Activated CD4-positive, alpha-beta T cell treated with anti-CD3 and anti-CD28 coated beads for 36 hours (primary cell): ENCODE measurements around the gene LITAFD. TPM values are rescaled to one million over a fixed set of nuclear protein-coding genes. Genes with fewer than 3 reads are reported as not detected.

ENCODE experiments used
- ATAC-seq: fragments of 200-7000 bp; cut with Tn5 transposase; one replicate; pipeline ENCODE4 v1.10.0; 2021; ENCODE audit warnings: mild to moderate bottlenecking, moderate library complexity
- CTCF ChIA-PET: fragments of 350-600 bp; sonication (Branson Sonifier 250); formaldehyde crosslinking; loops from one replicate; lab custom pipeline; 2021; ENCODE audit warnings: antibody characterized with exemption; lab: Charles Lee
- POLR2A ChIA-PET: fragments of 350-600 bp; sonication (Branson Sonifier 250); formaldehyde crosslinking; loops from one replicate; lab custom pipeline; 2021; ENCODE audit warnings: antibody characterized with exemption, inconsistent platforms; lab: Charles Lee
- DNase-seq: peaks from one replicate; pipeline ENCODE4 v3.0.0-alpha.2; 2020
- H3K27ac Mint-ChIP-seq: one replicate; pipeline ENCODE4 v1.8.0; 2021; ENCODE audit warnings: mixed read lengths
- H3K27me3 Mint-ChIP-seq: one replicate; pipeline ENCODE4 v1.8.0; 2021; ENCODE audit warnings: mixed read lengths
- H3K36me3 Mint-ChIP-seq: one replicate; pipeline ENCODE4 v1.8.0; 2021; ENCODE audit warnings: low read depth, mixed read lengths
- H3K4me1 Mint-ChIP-seq: one replicate; pipeline ENCODE4 v1.8.0; 2021; ENCODE audit warnings: mixed read lengths
- H3K4me3 Mint-ChIP-seq: one replicate; pipeline ENCODE4 v1.8.0; 2021; ENCODE audit warnings: mild to moderate bottlenecking, moderate library complexity, mixed read lengths
- H3K9me3 Mint-ChIP-seq: one replicate; pipeline ENCODE4 v1.8.0; 2021; ENCODE audit warnings: low read depth, mixed read lengths
- intact Hi-C, 2 experiments: fragments of 100-400 bp; cut with DNase I in 1 of 2; cut with micrococcal nuclease in 1 of 2; formaldehyde crosslinking; loops; one replicate each; pipeline versions ENCODE4 v1.14.2 to v1.15.1; 2022 to 2024; cut with DNase I, micrococcal nuclease
- total RNA-seq, 2 experiments: library from RNA; stranded (reverse); gene quantifications; one replicate each; pipeline ENCODE4 v1.2.3, GENCODE V29; 2021

Gene LITAFD
- total RNA-seq, 2 experiments from 2014 or later = not detected

DNA sequence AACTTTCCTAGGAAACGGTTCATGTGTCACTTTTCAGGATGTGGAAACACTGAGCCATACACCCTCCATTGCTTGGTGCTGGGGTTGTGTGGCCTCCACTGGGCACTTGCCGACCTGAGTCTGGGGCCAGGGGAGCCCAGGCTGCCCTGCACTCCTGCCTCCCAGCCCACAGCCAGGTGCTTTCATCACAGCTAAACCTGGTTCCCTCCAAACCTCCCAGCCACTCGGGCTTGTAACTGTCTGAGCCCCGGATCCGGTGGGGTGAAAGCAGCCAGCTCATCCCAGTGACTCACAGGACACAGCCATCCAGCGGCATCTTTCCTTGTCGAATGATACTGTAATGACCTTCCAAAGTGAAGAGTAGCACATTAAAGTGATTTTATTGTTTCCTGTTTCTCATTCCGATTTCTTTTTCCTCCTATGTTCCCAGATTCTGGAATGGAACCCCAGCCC is 33.2 kb upstream of the LITAFD start:
- ATAC-seq (no peak), DNase-seq (no peak)
- CTCF ChIA-PET = no interaction called here
- POLR2A ChIA-PET = no interaction called here
- Mint-ChIP-seq H3K27ac (peak overlapping the region; percentile 42), H3K4me1 (peaks cover 25% of the 10 kb centered on the region), H3K4me3 (no peak overlapping the region), H3K36me3 (peaks cover 33% of the 10 kb centered on the region), H3K27me3 (no peaks in the 10 kb centered on the region), H3K9me3 (no peaks in the 10 kb centered on the region)
- intact Hi-C loops = no loop called here

DNA sequence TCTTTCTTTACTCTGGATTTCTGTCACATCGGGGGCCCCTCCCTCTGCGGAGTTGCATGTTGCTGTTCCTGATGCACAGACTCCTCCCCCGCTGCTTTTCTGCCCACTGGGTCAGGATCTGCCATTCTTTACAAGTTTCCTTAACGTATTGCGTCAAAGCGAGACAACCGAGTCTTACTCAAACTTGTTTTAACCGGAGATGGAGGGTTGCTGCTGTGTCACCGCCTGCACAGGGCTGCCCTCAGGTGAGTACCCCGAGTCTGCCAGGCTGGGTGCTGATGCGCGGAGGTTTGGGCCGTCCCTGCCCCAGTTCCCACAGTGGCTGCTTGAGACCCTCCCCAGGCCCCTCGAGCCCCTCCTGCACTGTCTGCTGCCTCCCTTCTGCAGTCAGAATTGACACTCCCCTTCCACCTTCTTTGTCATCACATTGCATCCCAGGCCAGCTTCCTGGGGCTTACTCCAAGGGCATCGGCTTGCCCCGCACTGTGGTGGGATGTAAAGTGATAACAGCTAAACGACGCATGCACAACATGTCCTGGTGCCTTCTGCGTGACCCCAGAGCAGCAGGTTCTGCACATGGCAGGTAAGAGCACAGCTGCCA is 32.6 kb upstream of the LITAFD start:
- H3K36me3 Mint-ChIP-seq = peaks cover 35% of the 10 kb centered on the region
- CTCF ChIA-PET = no interaction called here
- POLR2A ChIA-PET = no interaction called here
- H3K4me1 Mint-ChIP-seq = peaks cover 25% of the 10 kb centered on the region
- ATAC-seq (no peak), DNase-seq (no peak)
- no peak overlapping the region for H3K4me3 Mint-ChIP-seq
- intact Hi-C loops = no loop called here
- no peaks in the 10 kb centered on the region for H3K9me3 Mint-ChIP-seq
- H3K27me3 Mint-ChIP-seq = no peaks in the 10 kb centered on the region
- peak overlapping the region; percentile 42 for H3K27ac Mint-ChIP-seq

DNA sequence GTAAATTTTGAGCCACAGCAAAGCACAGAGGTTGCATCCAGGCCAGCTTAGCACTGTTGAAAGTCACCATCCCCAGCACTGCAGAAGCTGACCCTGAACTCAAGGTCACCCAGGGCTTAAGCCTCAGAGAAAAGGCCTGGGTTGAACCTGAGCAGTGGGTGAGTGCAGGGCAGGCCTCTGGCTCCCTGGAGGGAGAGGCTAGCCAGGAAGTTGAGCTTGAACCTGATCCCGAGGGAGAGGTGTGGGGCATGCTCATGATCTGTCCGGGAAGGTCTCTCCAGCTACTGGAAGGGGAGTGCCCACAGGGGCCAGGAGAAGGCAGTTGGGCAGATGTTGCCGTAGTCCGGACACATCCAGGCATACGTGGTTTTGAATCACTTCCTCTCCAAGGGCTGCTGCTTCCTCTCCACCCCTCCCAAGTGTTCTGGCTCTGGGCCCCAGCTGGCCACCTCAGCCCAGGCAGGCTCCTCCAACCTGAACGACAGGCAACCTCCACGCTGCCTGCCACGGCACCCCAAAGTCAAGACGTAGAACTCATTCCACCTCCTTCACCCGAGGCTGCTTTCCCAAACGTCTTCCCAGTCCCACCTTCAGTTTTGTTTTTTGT is 31.8 kb upstream of the LITAFD start:
- H3K4me3 Mint-ChIP-seq = no peak overlapping the region
- POLR2A ChIA-PET = interaction anchor here (1.7 to 2.5 kb wide), 2 partner anchors 18 to 19 kb away, joined by 6 to 8 read pairs; partner anchors contain the start of gene CARHSP1
- H3K27me3 Mint-ChIP-seq = no peaks in the 10 kb centered on the region
- CTCF ChIA-PET = interaction anchor here (0.7 to 1.2 kb wide), 2 partner anchors 49 to 283 kb away, joined by 3 read pairs; no protein-coding TSS in a partner anchor
- H3K36me3 Mint-ChIP-seq = peaks cover 36% of the 10 kb centered on the region
- peaks cover 25% of the 10 kb centered on the region for H3K4me1 Mint-ChIP-seq
- no peak for DNase-seq
- H3K9me3 Mint-ChIP-seq = no peaks in the 10 kb centered on the region
- peak; percentile 32 for ATAC-seq
- H3K27ac Mint-ChIP-seq = peak overlapping the region; percentile 72
- intact Hi-C loops = no loop called here

DNA sequence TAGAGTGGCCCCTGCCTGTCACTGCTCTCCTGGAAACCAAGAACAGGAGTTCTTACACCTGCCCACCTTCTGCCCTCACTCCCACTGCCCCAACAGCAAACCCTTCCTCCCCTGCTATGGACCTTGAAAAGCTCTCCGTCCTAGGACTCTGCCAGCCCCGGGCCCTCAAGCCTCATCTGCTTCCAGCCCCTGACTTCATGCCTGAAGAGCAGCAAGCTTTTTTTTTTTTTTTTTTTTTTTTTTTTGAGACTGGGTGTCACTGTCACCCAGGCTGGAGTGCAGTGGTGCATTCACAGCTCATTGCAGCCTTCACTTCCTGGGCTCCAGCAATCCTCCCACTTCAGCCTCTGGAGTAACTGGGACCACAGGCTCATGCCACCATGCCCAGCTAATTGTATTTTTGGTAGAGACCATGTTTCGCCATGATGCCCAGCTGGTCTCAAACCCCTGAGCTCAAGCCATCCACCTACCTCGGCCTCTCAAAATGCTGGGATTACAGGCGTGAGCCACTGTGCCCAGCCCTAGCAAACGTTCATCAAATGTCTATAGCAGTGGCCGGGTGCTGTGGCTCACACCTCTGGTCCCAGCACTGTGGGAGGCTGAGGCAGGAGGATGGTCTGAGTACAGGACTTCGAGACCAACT is 30.3 kb upstream of the LITAFD start:
- ChIA-PET POLR2A (interaction anchor here (1.0 to 2.5 kb wide), 3 partner anchors 16 to 34 kb away, joined by 3 to 8 read pairs (median 6); partner anchors contain the start of gene CARHSP1), CTCF (no interaction called here)
- no peaks in the 10 kb centered on the region for H3K9me3 Mint-ChIP-seq
- intact Hi-C loops = no loop called here
- no peak for DNase-seq
- H3K4me3 Mint-ChIP-seq = no peak overlapping the region
- peaks cover 39% of the 10 kb centered on the region for H3K36me3 Mint-ChIP-seq
- H3K4me1 Mint-ChIP-seq = peaks cover 25% of the 10 kb centered on the region
- ATAC-seq = no peak
- no peaks in the 10 kb centered on the region for H3K27me3 Mint-ChIP-seq
- no peak overlapping the region for H3K27ac Mint-ChIP-seq

DNA sequence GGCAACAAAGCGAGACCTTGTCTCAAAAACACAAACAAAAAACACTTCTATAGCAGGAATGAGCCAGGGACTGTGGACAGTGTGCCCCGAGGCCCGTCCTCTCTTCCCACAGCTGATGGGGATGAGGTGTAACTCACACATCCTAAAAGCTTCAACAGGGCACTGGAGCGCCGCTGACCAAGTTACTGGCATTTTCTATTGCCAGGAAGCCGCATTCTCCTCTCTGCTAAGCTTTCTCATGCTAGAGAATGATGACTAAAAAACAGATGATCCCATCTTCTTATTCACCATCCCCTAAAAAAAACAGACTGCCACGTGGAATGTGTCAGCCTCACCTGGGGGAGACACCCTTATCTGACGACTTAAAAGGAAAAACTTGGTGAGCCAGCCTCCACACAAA is 29.6 kb upstream of the LITAFD start:
- POLR2A ChIA-PET = interaction anchor here (1.0 to 2.5 kb wide), 2 partner anchors 15 to 34 kb away, joined by 3 to 8 read pairs; no protein-coding TSS in a partner anchor
- H3K27me3 Mint-ChIP-seq = no peaks in the 10 kb centered on the region
- DNase-seq (no peak), ATAC-seq (no peak)
- no peak overlapping the region for H3K27ac Mint-ChIP-seq
- intact Hi-C loops = no loop called here
- peaks cover 27% of the 10 kb centered on the region for H3K4me1 Mint-ChIP-seq
- CTCF ChIA-PET = interaction anchor here (0.6 kb wide), 1 partner anchor 32 kb away, joined by 3 read pairs; no protein-coding TSS in a partner anchor
- no peaks in the 10 kb centered on the region for H3K9me3 Mint-ChIP-seq
- H3K36me3 Mint-ChIP-seq = peaks cover 40% of the 10 kb centered on the region
- H3K4me3 Mint-ChIP-seq = no peak overlapping the region

DNA sequence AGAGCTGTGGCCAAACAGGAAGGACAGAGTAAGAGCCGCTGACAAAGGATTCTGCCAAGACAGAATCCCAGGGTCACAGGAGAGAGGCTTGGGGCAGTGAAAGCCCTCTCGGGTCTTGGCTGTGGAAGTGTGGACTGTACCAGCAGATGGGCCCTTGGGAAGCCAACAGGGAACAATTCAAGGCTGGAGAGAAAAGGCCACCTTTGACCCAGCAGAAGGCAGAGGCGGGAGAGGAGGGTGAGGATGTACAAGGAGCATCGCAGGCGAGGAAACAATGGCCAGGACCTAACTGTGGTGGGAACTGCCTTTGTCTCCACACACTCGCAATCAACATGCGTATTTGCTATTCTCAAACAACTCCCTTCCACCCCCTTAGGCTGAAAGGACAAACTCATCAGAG is 29.0 kb upstream of the LITAFD start:
- H3K4me3 Mint-ChIP-seq = no peak overlapping the region
- ChIA-PET POLR2A (no interaction called here), CTCF (interaction anchor here (0.6 to 1.1 kb wide), 3 partner anchors 28 to 83 kb away, joined by 3 to 6 read pairs (median 3); no protein-coding TSS in a partner anchor)
- H3K4me1 Mint-ChIP-seq = peaks cover 30% of the 10 kb centered on the region
- intact Hi-C loops = no loop called here
- no peak for DNase-seq
- H3K9me3 Mint-ChIP-seq = no peaks in the 10 kb centered on the region
- peak overlapping the region; percentile 55 for H3K27ac Mint-ChIP-seq
- ATAC-seq = no peak
- H3K27me3 Mint-ChIP-seq = no peaks in the 10 kb centered on the region
- peaks cover 44% of the 10 kb centered on the region for H3K36me3 Mint-ChIP-seq

DNA sequence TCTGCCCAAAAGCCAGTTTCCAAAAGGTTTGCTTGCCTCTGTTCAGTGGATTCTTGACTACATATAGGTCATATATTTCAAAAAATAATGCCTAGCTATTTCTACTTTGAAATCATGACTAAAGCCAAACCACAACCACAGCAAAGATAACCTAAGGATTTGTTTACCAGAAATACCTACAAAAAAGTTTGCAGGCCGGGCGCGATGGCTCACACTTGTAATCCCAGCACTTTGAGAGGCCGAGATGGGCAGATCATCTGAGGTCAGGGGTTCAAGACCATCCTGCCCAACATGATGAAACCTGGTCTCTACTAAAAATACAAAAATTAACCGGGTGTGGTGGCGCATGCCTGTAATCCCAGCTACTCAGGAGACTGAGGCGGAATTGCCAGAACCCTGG is 28.5 kb upstream of the LITAFD start:
- Mint-ChIP-seq H3K36me3 (peaks cover 46% of the 10 kb centered on the region), H3K9me3 (no peaks in the 10 kb centered on the region), H3K4me1 (peaks cover 30% of the 10 kb centered on the region), H3K27me3 (no peaks in the 10 kb centered on the region), H3K27ac (peak overlapping the region; percentile 55), H3K4me3 (no peak overlapping the region)
- ChIA-PET CTCF (interaction anchor here (0.6 to 1.1 kb wide), 2 partner anchors 28 to 83 kb away, joined by 3 to 6 read pairs; no protein-coding TSS in a partner anchor), POLR2A (no interaction called here)
- DNase-seq (no peak), ATAC-seq (no peak)
- intact Hi-C loops = loop anchor here in 1 of 2 experiments (2.0 kb wide), 1 partner anchor 15 kb away; the partner anchor contains the start of gene CARHSP1

DNA sequence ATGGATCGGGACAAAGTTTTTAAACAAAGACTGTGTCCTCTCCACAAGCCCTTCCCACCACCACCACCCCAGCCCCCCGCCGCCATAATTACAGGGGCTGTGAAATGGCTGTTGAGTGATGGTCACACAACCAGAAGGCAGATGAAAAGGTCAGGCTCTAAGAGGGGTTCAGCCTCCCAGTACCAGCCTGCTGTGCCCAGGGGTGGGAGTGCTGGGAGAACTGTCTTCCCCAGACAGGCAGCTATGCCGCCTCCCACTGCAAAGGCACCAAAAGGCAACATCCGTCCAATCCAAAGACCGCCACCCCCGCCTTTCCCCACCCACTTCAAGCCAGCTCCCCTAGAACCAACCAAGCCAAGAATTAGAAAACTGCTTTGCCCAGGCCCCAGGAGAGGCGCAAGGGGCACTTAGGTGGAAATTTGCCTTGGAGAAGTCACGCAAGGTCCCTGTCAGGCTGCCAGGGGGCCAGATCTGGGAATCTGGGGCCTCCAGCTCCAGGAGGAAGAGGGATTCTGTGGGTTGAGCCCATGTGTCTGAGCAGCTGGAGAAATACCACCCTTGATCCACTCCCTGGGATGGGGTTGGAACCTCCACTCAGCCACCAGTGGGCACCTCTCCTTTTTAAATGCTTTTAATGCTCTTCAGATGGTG is 27.7 kb upstream of the LITAFD start:
- H3K9me3 Mint-ChIP-seq = no peaks in the 10 kb centered on the region
- CTCF ChIA-PET = interaction anchor here (1.1 to 1.2 kb wide), 2 partner anchors 26 to 82 kb away, joined by 3 read pairs; no protein-coding TSS in a partner anchor
- H3K4me3 Mint-ChIP-seq = no peak overlapping the region
- intact Hi-C loops = loop anchor here in 1 of 2 experiments (2.0 kb wide), 1 partner anchor 14 kb away; the partner anchor contains the start of gene CARHSP1
- DNase-seq = no peak
- POLR2A ChIA-PET = no interaction called here
- H3K4me1 Mint-ChIP-seq = peaks cover 28% of the 10 kb centered on the region
- ATAC-seq = no peak
- peak overlapping the region; percentile 51 for H3K27ac Mint-ChIP-seq
- no peaks in the 10 kb centered on the region for H3K27me3 Mint-ChIP-seq
- H3K36me3 Mint-ChIP-seq = peaks cover 46% of the 10 kb centered on the region

DNA sequence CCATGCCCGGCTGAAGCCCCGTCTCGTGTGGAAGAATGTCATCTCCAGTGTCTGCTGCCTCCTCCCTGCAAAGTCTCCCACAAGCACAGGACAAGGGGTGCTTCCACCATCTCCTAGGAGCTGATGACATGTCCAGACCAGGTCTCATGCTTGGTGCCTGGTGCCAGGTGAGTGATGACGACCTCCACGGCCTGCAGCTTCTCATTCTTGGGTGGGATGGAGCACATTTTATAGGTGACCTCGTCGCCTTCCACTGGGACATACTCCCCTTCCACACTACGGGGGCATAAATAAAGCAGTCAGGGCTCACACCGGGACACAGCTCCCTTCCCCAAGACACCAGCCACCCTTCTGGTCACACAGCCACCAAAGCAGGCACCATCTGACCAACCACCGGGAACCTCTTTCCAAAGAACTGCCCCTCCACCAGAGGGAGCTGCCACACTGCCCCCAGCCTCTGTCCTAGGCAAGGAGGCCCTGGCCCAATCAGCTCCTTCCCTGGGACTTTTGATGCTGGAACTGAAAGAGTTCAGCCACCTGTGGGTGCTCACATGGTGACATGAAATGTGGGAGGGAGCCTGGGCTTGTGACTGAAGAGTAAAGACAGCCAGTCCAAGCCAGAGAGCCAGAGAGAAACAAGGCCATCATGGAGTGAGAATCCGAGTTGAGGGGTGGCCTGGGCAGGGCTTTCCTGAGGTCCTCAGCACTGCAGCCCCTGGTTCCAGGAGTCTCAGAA is 26.9 kb upstream of the LITAFD start:
- Mint-ChIP-seq H3K4me1 (peaks cover 22% of the 10 kb centered on the region), H3K36me3 (peaks cover 42% of the 10 kb centered on the region), H3K27me3 (no peaks in the 10 kb centered on the region), H3K4me3 (no peak overlapping the region), H3K27ac (peak overlapping the region; percentile 51), H3K9me3 (no peaks in the 10 kb centered on the region)
- DNase-seq (peak; percentile 42), ATAC-seq (no peak)
- ChIA-PET CTCF (interaction anchor here (1.2 kb wide), 1 partner anchor 25 kb away, joined by 3 read pairs; no protein-coding TSS in a partner anchor), POLR2A (no interaction called here)
- intact Hi-C loops = loop anchor here in 1 of 2 experiments (2.0 kb wide), 1 partner anchor 14 kb away; the partner anchor contains the start of gene CARHSP1

DNA sequence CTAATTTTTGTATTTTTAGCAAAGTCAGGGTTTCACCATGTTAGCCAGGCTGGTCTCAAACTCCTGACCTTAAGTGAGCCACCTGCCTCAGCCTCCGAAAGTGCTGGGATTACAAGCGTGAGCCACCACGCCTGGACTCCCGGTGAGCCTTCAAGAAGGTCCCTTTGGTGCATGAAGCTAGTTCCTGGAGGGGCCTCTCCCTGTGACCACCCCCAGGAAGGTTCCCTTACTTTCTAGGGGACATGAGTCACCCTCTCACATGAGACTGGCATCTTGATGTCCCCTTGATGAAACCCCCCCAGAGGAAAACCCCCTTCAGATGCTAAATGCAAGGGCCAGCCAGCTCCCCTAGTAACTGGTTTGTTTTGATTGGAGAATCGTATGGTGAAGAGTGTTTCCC is 26.2 kb upstream of the LITAFD start:
- DNase-seq = no peak
- ChIA-PET POLR2A (no interaction called here), CTCF (no interaction called here)
- H3K36me3 Mint-ChIP-seq = peaks cover 34% of the 10 kb centered on the region
- no peaks in the 10 kb centered on the region for H3K27me3 Mint-ChIP-seq
- H3K27ac Mint-ChIP-seq = no peak overlapping the region
- no peak overlapping the region for H3K4me3 Mint-ChIP-seq
- H3K9me3 Mint-ChIP-seq = no peaks in the 10 kb centered on the region
- no peak for ATAC-seq
- intact Hi-C loops = loop anchor here in 1 of 2 experiments (2.0 kb wide), 1 partner anchor 13 kb away; the partner anchor contains the start of gene CARHSP1
- peaks cover 16% of the 10 kb centered on the region for H3K4me1 Mint-ChIP-seq
